ENCODE results near the gene CFAP410.

The CFAP410 gene

GRCh38 chr21:44300262-44300959 lies 38.8 kb downstream of the CFAP410 start:
- peak in 1 of 2 donors; percentile 53 for DNase-seq (ENCODE audit: extremely low read depth in 1 of 2, low read depth in 1 of 2)

GRCh38 chr21:44299458-44300261 lies 39.5 kb downstream of the CFAP410 start, which contains the start of gene PFKL:
Gene PFKL (plus strand): TSS chr21:44300053. CDS start chr21:44300106, 53 bp downstream.
- peak; percentile 45 to 56 for DNase-seq (ENCODE audit: extremely low read depth in 1 of 2, low read depth in 1 of 2)

- DNase-seq (ENCODE audit: extremely low read depth in 1 of 2, low read depth in 1 of 2) = no peak
These were observed 40.1 kb downstream of the CFAP410 start for GRCh38 chr21:44299085-44299457.

- no peak for DNase-seq (ENCODE audit: extremely low read depth in 1 of 2, low read depth in 1 of 2)
These were observed 40.9 kb downstream of the CFAP410 start for GRCh38 chr21:44298301-44298700.

- peak; percentile 50 to 55 for DNase-seq (ENCODE audit: extremely low read depth in 1 of 2, low read depth in 1 of 2)
These were observed 41.5 kb downstream of the CFAP410 start for GRCh38 chr21:44297525-44298290.

- DNase-seq (ENCODE audit: extremely low read depth in 1 of 2, low read depth in 1 of 2) = no peak
These were observed 42.3 kb downstream of the CFAP410 start for GRCh38 chr21:44296916-44297315.

- DNase-seq (ENCODE audit: extremely low read depth in 1 of 2, low read depth in 1 of 2) = no peak
These were observed 43.1 kb downstream of the CFAP410 start for GRCh38 chr21:44296103-44296519.

- DNase-seq (ENCODE audit: extremely low read depth in 1 of 2, low read depth in 1 of 2) = no peak
These were observed 43.5 kb downstream of the CFAP410 start for GRCh38 chr21:44295646-44296045.

- DNase-seq (ENCODE audit: extremely low read depth in 1 of 2, low read depth in 1 of 2) = no peak
These were observed 44.0 kb downstream of the CFAP410 start for GRCh38 chr21:44295163-44295573.

- no peak for DNase-seq (ENCODE audit: extremely low read depth in 1 of 2, low read depth in 1 of 2)
These were observed 44.6 kb downstream of the CFAP410 start for GRCh38 chr21:44294391-44295162.

GRCh38 chr21:44293551-44294231 lies 45.5 kb downstream of the CFAP410 start:
- no peak for DNase-seq (ENCODE audit: extremely low read depth in 1 of 2, low read depth in 1 of 2)

- DNase-seq (ENCODE audit: extremely low read depth in 1 of 2, low read depth in 1 of 2) = no peak
These were observed 46.4 kb downstream of the CFAP410 start for GRCh38 chr21:44292812-44293195.

GRCh38 chr21:44291936-44292811 lies 47.0 kb downstream of the CFAP410 start:
- DNase-seq (ENCODE audit: extremely low read depth in 1 of 2, low read depth in 1 of 2) = no peak

GRCh38 chr21:44291078-44291935 lies 47.9 kb downstream of the CFAP410 start:
- no peak for DNase-seq (ENCODE audit: extremely low read depth in 1 of 2, low read depth in 1 of 2)

- DNase-seq (ENCODE audit: extremely low read depth in 1 of 2, low read depth in 1 of 2) = no peak
These were observed 48.7 kb downstream of the CFAP410 start for GRCh38 chr21:44290327-44291077.

- DNase-seq (ENCODE audit: extremely low read depth in 1 of 2, low read depth in 1 of 2) = no peak
These were observed 49.7 kb downstream of the CFAP410 start for GRCh38 chr21:44289381-44290010.

Data from stimulated activated CD8-positive, alpha-beta memory T cell treated with anti-CD3 and anti-CD28 coated beads, Interleukin-7, amount 100 ng/mL, for 48 hours (primary cell).